Right renal cortex interstitium (tissue), 3 donors: ENCODE measurements around the gene TPPP. TPM values are rescaled to one million over a fixed set of nuclear protein-coding genes. Genes with fewer than 3 reads are reported as not detected.
"Not testable (repeated sequence)": the region's sequence is repeated elsewhere in the genome, so short reads cannot be mapped to it uniquely, and the experiment has no call there.

Experiments
- DNase-seq, 3 donors: peaks; one replicate each; pipeline ENCODE4 v3.0.0-alpha.2; 2013; ENCODE audit warnings: low read depth in 3 of 3, low spot score in 2 of 3
- polyA plus RNA-seq, 3 donors: library from polyadenylated mRNA; unstranded; fragments of 120-200 nt; gene quantifications; one replicate each; pipeline ENCODE4 v1.2.1, GENCODE V29; 2013; ENCODE audit not compliant: insufficient read length in 3 of 3

TPPP gene
- polyA plus RNA-seq, 3 donors: 2.9 to 5.5 (median 3.9) TPM

DNA sequence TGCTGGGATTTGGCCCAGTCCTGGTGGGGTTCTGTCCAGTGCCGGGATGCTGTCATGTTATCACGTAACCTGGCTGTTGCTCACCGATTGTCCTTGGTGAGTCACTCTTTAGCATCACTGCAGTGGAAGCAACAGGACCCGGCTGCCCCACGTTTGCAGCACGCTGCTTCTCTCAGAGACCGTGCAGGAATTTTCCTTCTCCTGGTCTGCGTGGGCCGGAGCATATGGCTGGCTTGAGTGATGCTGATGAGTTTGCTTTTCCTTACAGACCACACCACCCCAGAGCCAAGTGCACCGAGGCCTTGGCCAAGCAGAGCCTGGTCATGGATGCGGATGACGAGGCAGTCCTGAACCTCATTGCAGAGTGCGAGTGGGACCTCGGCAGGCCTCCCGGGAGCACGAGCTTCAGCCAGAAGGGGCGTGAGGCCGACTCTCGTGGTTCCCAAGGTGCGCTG lies 59.6 kb downstream of the TPPP start:
- no peak for DNase-seq

DNA sequence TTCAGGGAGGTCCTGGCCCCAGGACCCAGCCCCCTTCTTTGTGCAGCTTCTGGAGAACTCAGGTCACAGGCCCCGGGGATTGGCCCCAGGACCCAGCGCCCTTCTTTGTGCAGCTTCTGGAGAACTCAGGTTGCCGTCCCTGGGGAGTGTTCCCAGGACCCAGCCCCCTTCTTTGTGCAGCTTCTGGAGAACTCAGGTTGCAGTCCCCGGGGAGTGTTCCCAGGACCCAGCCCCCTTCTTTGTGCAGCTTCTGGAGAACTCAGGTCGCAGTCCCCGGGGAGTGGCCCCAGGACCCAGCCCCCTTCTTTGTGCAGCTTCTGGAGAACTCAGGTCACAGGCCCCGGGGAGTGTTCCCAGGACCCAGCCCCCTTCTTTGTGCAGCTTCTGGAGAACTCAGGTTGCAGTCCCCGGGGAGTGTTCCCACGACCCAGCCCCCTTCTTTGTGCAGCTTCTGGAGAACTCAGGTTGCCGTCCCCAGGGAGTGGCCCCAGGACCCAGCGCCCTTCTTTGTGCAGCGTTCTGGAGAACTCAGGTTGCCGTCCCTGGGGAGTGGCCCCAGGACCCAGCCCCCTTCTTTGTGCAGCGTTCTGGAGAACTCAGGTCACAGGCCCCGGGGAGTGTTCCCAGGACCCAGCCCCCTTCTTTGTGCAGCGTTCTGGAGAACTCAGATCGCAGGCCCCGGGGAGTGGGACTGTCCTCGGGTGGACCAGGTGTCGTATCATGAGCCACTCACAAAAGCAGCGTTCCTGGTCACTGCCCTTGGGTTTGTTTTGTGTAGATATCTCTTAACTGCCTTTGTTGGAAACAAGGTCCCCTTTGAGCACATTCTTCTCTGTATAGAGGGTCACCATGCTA lies 64.6 kb downstream of the TPPP start:
- not testable (repeated sequence) for DNase-seq

DNA sequence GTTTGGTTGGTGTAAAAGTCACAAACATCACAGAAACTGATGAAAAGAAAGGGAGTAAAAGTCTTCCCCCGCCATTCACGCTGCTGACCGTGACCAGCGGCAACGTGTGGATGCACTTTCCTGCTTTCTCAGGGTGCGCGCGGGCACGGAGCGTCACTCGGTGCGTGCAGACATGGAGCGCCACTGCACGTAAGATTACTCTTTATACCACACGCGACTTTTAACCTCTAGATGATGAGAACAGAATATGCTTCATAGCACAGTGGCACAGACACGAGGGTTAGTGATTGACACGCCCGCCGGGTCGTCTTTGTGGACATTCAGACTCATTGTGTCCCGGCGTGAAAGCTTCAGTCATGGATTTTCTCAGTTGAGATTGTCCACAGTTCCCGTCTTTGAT lies 65.3 kb downstream of the TPPP start:
- DNase-seq: no peak

DNA sequence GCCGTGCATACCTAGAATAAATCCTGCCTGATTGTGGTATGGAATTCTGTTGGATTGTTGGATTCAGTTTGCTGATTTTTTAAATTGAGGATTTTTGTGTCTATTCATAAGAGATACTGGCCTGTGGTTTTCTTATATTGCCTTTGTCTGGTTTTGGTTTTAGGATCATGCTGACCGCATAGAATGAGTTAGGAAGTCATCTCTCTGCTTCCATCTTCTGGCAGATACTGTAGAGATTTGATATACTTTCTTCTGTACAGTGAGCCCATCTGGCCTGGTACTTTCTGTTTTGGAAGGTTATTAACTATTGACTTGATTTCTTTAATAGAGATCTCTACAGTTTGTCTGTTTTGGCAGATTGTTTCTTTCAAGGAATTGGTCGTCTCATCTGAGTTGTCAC lies 66.3 kb downstream of the TPPP start:
- DNase-seq: no peak

DNA sequence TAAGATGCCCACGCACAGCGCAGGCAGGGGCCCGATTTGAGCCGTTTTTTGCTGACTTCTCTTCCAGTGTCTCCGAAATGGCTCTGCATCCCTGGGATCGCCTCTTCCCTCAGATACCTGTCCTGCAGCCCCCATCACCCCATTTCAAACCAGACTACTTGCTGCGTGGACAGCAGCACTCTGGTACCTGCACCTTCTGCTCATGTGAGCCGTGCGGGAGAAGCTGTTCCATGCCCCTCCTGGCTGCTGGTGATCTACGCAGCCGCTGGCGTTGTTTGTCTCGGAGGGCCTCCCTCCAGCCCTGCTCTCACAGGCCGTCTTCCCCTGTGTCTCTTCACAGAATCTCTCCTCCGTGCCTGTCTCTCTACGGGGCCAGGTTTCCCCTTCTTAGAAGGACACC lies 67.6 kb downstream of the TPPP start:
- no peak for DNase-seq

DNA sequence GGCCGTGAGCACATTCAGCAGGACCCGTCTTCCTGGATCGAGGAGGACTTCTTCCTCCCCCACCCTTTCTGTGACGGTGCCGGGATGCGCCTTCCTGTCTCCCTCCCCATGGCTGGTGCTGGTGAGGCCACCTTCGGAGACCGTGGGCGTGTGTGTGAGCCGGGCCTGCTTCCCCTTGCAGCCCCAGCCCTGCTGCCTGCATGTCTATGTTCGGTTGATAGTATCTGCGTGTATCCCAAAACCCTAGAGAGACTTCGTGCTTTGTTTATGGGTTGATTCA lies 68.3 kb downstream of the TPPP start:
- DNase-seq: no peak

DNA sequence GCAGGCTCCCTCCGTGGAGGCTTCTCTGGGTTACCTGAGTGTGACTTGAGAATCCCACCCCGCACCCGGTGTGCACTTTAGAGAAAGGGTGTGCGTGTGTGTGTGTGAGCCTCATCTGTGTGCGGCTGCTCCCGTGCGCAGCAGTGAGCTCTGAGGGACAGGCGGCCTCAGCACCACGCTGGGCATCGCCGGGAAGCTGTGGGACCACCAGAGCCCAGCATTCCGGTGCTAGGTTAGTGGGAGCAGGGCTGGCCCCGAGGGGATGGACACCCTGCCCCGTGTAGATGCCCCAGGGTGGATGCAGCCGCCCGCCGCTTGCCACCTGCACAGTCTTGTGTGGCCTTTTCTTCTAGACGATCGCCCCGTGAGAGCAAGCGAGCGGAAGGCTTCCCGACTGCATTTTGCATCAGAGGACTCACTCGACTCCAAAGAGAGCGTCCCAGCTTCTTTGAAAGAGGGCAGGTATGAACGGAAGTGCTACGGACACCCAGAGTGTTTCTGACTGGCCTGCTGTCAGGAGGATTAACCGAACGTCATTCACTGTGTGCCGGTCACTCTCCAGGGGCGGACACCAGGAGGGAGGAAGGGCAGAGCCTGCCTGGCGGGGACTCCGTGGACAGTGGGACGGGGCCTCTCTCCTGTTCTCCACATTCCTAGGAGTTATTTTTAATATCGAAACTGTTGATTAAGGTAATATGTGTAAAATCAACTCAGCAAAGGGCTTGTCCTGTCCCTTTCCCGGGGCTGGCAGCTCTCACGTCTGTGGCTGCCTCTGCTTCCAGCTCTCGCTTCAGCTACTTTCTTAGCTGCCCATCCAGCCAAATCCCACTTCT lies 68.8 kb downstream of the TPPP start:
- no peak for DNase-seq

DNA sequence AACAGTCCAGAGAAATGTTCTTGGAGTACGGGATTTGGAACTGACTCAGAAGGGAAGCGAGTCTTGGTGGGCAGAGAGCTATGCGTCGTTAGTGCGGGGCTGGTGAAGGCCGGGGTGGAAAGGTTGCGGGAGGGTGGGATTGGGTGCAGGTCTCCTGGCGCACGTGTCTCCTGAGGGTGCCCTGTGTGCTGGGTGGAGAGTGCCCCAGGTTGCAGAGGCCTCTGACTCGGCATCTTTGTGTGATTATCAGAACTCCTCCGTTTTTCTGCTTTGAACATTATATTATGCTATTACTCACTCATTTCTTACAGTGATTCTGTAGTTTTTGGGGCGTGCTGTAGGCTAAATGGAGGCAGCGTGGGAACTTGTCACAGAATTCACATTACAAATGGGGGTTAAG lies 69.6 kb downstream of the TPPP start:
- no peak for DNase-seq

DNA sequence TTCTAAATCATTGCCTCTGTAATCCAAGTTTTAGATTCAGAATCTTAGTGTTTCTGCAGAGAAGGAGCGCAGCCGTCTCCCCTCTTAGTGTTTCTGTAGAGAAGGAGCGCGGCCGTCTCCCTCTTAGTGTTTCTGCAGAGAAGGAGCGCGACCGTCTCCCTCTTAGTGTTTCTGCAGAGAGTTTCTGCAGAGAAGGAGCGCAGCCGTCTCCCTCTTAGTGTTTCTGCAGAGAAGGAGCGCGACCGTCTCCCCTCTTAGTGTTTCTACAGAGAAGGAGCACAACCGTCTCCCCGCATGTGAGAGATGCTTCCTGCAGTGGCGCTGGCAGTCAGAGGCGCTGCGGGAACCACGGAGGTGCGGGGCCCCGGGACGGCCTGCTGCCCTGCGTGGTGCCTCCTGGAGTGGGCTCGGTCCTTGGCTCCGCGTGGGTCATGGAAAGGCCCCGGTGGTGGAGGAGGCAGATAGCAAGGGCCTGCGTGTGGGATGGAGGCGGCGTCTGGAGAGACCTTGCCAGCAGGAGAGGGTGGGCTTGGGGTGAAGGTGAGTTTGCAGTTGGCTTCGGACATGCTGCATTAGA lies 70.1 kb downstream of the TPPP start:
- no peak for DNase-seq

DNA sequence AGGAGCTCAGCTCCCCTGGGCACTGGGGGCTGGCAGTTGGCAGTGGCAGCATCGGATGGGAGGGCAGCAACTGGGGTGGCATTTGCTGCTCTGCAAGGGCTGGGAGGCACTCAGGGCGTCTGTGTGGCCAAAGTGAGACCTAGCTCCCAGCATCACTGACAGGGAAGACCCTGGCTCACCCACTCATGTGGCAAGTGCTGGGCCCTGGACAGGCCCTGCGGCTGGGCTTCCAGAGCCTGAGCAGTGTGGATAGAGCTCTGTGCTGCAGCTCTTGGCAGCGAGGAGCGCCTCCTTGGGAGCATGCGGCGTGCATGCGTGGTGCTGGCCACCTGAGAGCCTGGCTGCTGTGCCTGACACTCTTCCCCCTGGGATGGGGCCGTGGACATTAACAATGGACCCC lies 70.8 kb downstream of the TPPP start:
- no peak for DNase-seq

DNA sequence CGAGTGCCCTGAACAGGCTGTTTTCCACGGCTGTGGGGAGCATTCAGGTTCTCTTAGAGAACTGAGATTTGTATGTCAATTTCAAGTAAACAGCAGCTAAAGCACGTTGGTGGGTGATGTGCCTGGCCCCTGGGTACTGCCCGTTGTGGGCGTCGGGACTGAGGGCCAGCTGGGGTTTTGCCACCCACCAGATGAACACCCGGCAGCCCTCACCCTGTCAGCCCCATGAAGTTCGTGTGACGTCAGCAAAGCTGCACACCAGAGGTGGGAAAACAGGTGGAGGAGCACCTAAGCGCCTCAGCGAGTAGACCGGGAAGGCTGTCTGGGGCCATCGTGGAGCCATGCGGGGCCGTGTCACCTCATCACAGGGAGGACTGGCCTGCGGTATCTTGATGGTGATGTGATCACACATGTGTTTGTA lies 71.8 kb downstream of the TPPP start:
- DNase-seq: no peak

DNA sequence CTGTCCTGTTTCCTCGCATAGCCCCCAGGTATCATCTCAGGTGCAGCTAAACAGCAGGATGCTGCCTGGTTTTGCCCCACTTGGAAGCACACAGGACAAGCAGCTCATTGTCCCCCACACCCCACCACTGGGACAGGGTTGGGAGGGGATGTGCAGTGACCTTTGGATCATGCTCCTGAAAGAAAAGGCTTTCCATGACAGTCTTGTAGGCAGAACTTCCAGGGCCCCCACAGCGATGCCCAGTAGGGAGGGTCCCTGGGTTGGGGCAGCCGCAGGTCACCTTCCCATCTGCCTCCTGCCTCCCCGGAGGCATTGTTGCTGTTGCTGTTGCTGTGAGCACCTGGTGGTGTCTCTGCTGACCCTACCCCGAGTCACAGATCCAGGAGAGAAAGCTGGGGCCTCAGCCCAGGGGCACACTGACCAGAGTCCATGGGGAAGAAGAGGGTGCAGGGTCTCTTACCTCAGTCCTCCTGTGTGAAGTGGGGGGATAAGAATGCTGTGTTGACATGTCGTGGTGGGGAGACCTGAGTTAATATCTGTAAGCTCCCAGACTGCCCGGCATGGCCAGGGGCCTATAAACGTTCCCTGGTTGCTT lies 72.5 kb downstream of the TPPP start:
- no peak for DNase-seq

DNA sequence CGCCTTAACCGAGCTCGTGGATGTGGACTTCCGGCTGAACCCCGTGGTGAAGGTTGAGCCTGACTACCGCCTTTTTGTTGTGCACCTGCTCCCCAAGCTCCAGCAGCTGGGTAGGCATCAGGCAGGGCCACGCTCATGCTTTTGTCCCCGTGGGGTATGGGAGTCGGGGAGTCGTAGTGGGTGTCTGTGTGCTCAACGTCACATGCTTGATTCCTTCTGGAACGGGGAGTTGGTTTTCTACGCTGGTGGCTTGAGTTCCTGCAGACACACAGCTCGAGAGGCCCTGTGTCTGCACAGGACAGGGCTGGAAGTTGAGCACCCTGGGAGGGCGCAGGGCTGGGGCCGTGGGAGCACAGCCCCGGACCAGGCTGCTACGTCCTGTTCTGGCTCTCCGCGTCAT lies 73.0 kb downstream of the TPPP start:
- no peak for DNase-seq

DNA sequence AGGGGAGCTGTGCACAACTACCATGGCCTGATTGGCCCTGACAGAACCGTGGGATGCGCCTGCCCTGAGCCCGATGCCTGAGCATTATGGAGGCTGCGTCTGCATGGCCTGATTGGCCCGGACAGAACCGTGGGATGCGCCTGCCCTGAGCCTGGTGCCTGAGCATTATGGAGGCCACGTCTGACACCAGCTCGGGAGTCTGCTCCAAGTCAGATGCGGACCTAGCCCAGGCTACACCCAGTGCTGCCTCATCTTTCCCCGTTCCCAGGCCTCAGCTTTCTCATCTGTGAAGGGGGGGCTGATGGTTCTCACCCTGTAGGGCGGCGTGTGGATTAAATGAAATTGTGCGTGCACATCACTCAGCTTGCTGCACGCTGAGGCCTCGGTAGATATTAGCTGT lies 73.7 kb downstream of the TPPP start:
- no peak for DNase-seq

DNA sequence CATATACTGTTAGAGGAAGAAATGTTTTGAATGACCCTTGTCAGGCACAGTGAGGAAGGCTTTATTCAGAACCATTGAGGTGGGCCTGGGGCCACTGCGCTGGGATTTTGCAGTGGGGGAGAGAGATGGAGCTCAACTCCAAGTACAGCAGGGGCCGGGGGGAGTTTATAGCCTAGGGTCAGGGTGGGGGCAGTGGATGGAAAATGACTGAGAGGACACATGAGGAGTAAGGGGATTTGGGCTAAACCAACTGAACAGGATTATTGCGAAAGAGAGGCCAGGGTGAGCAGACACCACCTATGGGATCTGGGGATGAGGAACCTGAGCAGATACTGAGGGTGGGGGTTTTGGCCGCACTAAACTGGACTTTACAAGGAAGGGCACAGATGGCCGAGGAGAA lies 74.7 kb downstream of the TPPP start:
- no peak for DNase-seq

DNA sequence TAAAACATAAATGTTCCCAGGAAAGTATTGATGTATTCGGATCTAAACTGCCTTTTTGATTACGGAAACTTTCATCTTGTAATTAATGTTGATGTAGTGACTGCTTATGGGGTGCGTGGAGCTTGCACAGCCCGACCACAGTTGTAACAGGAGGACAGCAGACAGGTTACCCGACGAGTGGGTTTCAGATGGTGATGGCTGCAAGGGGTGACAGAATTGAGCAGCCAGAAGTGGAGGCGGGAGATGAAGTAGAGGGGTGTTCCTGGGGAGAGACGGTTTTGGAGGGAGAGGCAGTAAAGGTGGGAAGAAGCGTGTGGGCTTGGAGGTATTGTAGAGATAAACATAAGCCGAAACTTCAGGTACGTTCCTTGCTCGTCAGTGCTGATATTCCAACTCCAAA lies 75.3 kb downstream of the TPPP start:
- DNase-seq: no peak

DNA sequence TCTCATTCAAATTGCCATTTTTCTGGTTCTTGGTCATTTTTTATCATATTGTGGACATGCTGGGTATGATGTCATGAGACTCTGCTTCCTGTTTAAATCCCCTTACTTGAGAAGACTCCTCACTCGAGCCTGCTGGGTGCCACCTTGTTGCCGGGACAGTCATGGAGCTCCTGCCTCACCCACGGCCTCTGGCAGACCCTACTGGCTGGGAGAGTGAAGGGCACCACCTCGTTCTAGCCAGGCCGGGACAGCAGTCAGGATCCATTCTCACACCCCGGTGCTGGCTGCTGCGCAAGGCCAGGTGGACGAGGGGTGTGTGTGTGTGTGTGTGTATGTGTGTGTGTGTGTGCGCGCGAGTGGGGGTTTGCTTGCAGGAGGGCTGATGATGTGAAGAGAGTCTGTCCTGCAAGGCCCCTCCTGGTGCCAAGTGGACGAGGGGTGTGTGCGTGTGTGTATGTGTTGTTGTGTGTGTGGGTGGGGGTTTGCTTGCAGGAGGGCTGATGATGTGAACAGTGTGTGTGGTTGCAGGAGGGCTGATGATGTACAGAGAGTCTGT lies 76.6 kb downstream of the TPPP start:
- no peak for DNase-seq

DNA sequence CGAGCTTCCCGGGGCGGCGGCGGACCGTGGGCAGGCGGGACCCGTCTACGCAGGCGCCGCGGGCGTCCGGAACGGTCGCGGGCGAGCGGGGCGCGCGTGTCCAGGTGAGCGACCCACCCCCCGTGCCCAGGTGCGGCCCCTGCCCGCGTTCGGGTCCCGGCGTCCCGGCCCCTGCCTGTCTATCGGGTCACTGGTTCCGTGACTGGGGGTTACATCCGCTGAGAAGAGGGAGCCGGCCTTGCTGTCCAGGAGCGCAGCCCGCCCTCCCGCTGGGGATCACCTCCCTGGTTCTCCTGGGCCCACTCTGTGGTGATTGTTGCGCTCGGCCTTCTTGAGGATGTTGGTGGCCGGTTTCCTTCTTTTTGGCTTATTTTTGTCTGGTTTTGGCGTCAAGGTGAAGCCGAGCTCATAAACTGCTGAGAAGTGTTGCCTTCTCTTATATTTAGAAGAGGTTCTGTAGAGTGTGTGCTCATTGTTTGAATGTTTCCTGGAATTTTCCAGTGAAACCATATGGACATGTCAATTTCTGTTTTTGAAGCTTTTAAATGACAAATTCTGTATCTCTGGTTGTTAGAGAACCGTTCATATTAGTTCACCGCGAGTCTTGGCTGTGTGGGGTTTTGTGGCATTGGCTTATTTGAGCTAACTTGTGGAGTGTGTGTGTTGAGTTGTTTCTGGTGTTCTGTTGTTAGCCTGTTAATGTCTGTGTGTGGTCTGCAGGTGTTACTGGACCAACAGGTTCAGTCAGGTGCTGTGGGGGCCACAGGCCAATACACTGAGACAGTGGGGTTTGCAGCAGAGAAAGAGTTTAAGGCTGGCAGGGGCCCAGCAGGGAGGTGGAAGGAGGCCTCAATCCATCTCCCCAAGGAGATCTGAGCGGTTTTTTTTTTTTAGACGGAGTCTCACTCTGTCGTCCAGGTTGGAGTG lies 80.4 kb downstream of the TPPP start:
- no peak for DNase-seq

DNA sequence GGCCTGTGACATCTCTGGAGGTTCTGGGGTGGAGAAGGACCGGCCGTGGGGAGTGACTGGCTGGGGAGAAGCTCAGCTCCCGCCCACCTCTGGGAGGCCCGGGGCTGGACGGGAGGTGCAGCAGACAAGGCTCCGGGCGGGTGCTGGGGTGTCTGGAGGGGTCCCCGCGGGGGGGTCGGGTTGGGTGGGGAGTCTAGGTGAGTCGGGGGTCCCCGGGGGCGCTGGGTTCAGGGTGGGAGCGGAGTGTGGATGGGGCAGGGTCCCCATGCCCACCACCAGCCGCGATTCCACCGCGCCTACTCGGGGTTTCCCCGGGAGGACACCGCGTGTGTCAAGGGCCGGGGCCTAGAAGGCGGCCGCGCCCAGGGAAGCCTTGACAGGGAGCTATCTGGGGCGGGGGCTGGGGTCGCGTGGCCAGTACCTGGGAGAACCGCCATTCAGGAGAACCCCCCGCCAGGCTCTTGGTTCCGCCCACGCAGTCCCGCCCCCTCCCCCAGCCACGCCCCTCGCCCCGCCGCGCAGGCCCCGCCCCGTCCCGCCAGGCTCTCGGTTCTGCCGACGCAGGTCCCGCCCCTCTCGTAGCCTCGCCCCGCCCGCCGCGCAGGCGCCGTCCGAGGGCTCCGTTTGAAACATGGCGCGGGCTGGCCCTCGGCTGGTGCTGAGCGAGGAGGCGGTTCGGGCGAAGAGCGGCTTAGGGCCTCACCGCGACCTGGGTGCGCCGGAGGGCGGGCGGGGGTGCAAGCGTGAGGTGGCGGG lies 81.2 kb downstream of the TPPP start, which contains the start of gene CEP72:
Gene CEP72 (plus strand): TSS at position 610 of the 756 bp plus-strand sequence. CDS start 22 bp downstream, at position 632.
- peak; percentile 27 to 73 (median 65) for DNase-seq
